HUES6 (cell line): ENCODE results near the gene PFKL.
"Not testable (repeated sequence)": the region's sequence is repeated elsewhere in the genome, so short reads cannot be mapped to it uniquely, and the experiment has no call there.

Source experiments
- H3K27ac ChIP-seq: 2 replicates; pipeline ENCODE4 v1.7.0; 2013; ENCODE audit warnings: low read depth, mild to moderate bottlenecking, low read length, inconsistent platforms
- H3K27me3 ChIP-seq: 2 replicates; pipeline ENCODE4 v1.6.1; 2013; ENCODE audit warnings: low read length; ENCODE audit not compliant: control insufficient read depth, insufficient read depth
- H3K36me3 ChIP-seq: 2 replicates; pipeline ENCODE4 v1.6.1; 2013; ENCODE audit warnings: low read length; ENCODE audit not compliant: control insufficient read depth, insufficient read depth
- H3K4me1 ChIP-seq: 2 replicates; pipeline ENCODE4 v1.6.1; 2013; ENCODE audit warnings: low read length; ENCODE audit not compliant: control insufficient read depth, insufficient read depth
- H3K4me3 ChIP-seq: 2 replicates; pipeline ENCODE4 v1.5.1; 2013; ENCODE audit warnings: low read depth, low read length
- H3K9ac ChIP-seq: one replicate; pipeline ENCODE4 v1.6.1; 2013; ENCODE audit warnings: mild to moderate bottlenecking, low read length
- H3K9me3 ChIP-seq: 2 replicates; pipeline ENCODE4 v1.6.1; 2013; ENCODE audit warnings: low read depth, low read length; ENCODE audit not compliant: control insufficient read depth, insufficient read depth

Gene PFKL

GRCh38 chr21:44360159-44360558, 60.3 kb downstream of the PFKL start:
- H3K27ac ChIP-seq: no peak overlapping the region
- no peak overlapping the region for H3K9ac ChIP-seq
- peaks cover 2% of the 10 kb centered on the region; the same call in 1 of the 2 replicates for H3K9me3 ChIP-seq
- H3K27me3 ChIP-seq: no peaks in the 10 kb centered on the region
- no peaks in the 10 kb centered on the region for H3K36me3 ChIP-seq
- no peaks in the 10 kb centered on the region for H3K4me1 ChIP-seq
- no peak overlapping the region for H3K4me3 ChIP-seq

DNA sequence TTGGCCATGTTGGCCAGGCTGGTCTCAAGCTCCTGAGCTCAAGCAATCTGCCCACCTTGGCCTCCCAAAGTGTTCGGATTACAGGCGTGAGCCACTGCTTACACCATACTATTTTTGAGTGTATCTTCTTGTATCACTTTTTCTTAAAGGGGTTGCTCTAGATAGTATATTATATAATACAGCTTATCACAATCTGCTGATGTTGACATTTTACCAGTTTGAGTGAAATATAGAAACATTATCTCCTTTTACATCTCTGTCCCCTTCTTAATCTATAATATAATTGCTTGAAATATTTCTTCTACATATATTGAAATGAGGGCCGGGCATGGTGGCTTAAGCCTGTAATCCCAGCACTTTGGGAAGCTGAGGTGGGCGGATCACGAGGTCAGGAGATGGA, 62.0 kb downstream of the PFKL start:
- not testable (repeated sequence) for H3K36me3 ChIP-seq, H3K9me3 ChIP-seq, H3K4me3 ChIP-seq, H3K9ac ChIP-seq, H3K27me3 ChIP-seq, H3K27ac ChIP-seq, H3K4me1 ChIP-seq

GRCh38 chr21:44363278-44363677, 63.4 kb downstream of the PFKL start:
- Histone ChIP-seq H3K9me3 (peaks cover 2% of the 10 kb centered on the region; the same call in 1 of the 2 replicates), H3K4me3 (no peak overlapping the region), H3K27me3 (peaks cover 5% of the 10 kb centered on the region; the same call in 1 of the 2 replicates), H3K9ac (no peak overlapping the region), H3K36me3 (no peaks in the 10 kb centered on the region), H3K27ac (no peak overlapping the region), H3K4me1 (no peaks in the 10 kb centered on the region)

- no peaks in the 10 kb centered on the region for H3K4me1 ChIP-seq
- H3K27ac ChIP-seq: no peak overlapping the region
Measured at GRCh38 chr21:44364151-44365053, 64.5 kb downstream of the PFKL start.

GRCh38 chr21:44365251-44365966, 65.6 kb downstream of the PFKL start:
- Histone ChIP-seq H3K4me3 (no peak overlapping the region), H3K36me3 (no peaks in the 10 kb centered on the region), H3K9ac (no peak overlapping the region), H3K4me1 (no peaks in the 10 kb centered on the region; the same call in 1 of the 2 replicates), H3K27ac (no peak overlapping the region), H3K27me3 (peaks cover 20% of the 10 kb centered on the region), H3K9me3 (peaks cover 2% of the 10 kb centered on the region; the same call in 1 of the 2 replicates)

More at GRCh38 chr21:44364151-44365053, 64.5 kb downstream of the PFKL start:
- H3K36me3 ChIP-seq: no peaks in the 10 kb centered on the region
- H3K9ac ChIP-seq: no peak overlapping the region
- H3K27me3 ChIP-seq: peaks cover 14% of the 10 kb centered on the region
- peaks cover 2% of the 10 kb centered on the region; the same call in 1 of the 2 replicates for H3K9me3 ChIP-seq
- H3K4me3 ChIP-seq: no peak overlapping the region

- Histone ChIP-seq H3K27ac (no peak overlapping the region), H3K4me1 (no peaks in the 10 kb centered on the region; the same call in 1 of the 2 replicates), H3K9me3 (peaks cover 4% of the 10 kb centered on the region; the same call in 1 of the 2 replicates), H3K9ac (no peak overlapping the region), H3K36me3 (no peaks in the 10 kb centered on the region), H3K4me3 (no peak overlapping the region), H3K27me3 (peaks cover 27% of the 10 kb centered on the region)
Measured at GRCh38 chr21:44365967-44366585, 66.2 kb downstream of the PFKL start.

DNA sequence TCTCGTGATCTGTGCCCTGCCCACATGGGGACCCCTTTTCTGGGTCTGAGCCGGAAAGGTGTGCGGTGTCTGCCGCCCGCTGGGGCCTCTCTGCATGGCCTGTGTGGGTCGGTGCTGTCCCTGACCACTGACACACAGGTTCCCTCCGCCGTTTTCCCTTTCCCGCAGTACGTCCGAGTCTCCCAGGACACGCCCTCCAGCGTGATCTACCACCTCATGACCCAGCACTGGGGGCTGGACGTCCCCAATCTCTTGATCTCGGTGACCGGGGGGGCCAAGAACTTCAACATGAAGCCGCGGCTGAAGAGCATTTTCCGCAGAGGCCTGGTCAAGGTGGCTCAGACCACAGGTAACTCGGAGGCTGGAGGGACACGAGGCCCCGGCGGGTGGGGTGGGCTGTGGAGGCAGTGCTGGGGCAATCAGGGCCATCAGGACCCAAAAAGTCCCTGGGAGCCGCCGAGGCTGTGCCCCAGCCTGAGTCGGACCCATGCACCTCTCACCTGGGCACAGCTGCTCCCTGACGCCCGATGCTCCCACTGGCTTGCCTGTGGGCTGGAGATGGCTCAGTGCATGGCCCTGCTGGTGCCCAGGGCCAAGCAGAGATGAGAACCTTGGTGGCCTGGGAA, 66.8 kb downstream of the PFKL start:
- Histone ChIP-seq H3K4me1 (no peaks in the 10 kb centered on the region; the same call in 1 of the 2 replicates), H3K27me3 (peaks cover 30% of the 10 kb centered on the region), H3K9ac (no peak overlapping the region), H3K27ac (no peak overlapping the region), H3K9me3 (peaks cover 5% of the 10 kb centered on the region; the same call in 1 of the 2 replicates), H3K36me3 (no peaks in the 10 kb centered on the region), H3K4me3 (no peak overlapping the region)

GRCh38 chr21:44368711-44369446, 69.0 kb downstream of the PFKL start:
- Histone ChIP-seq H3K4me3 (peak overlapping the region; percentile 37), H3K36me3 (no peaks in the 10 kb centered on the region), H3K27me3 (peaks cover 30% of the 10 kb centered on the region), H3K4me1 (no peaks in the 10 kb centered on the region; the same call in 1 of the 2 replicates), H3K9me3 (0 out of 2 replicates have a peak, but pooled peaks cover 4% of the 10 kb centered on the region), H3K9ac (no peak overlapping the region), H3K27ac (no peak overlapping the region)

- Histone ChIP-seq H3K27ac (no peak overlapping the region), H3K36me3 (no peaks in the 10 kb centered on the region), H3K9me3 (peaks cover 13% of the 10 kb centered on the region), H3K4me1 (no peaks in the 10 kb centered on the region; the same call in 1 of the 2 replicates), H3K4me3 (peak overlapping the region; percentile 27; the same call in 1 of the 2 replicates), H3K27me3 (peaks cover 30% of the 10 kb centered on the region), H3K9ac (peak overlapping the region; percentile 13)
Measured at GRCh38 chr21:44370027-44370735, 70.3 kb downstream of the PFKL start.
